GM15510 (cell line): ENCODE measurements around the gene PIP4K2A.

Source experiments
- POLR2A ChIP-seq: IDR thresholded peaks from 3 replicates; pipeline ENCODE4 v1.6.1; 2011; ENCODE audit warnings: borderline replicate concordance; ENCODE audit not compliant: insufficient read length; ENCODE audit errors: extremely low read depth

The PIP4K2A gene

GRCh38 chr10:22629126-22629525, 85.3 kb downstream of the PIP4K2A start:
- TF ChIP-seq POLR2A = no peak

- no peak for TF ChIP-seq POLR2A
Observed at GRCh38 chr10:22628309-22628708, 86.1 kb downstream of the PIP4K2A start.

GRCh38 chr10:22626784-22627183, 87.6 kb downstream of the PIP4K2A start:
- no peak for TF ChIP-seq POLR2A

- TF ChIP-seq POLR2A = no peak
Observed at GRCh38 chr10:22625516-22626290, 88.7 kb downstream of the PIP4K2A start.

- TF ChIP-seq POLR2A = no peak
Observed at GRCh38 chr10:22624287-22624738, 90.1 kb downstream of the PIP4K2A start.

GRCh38 chr10:22623633-22624253, 90.6 kb downstream of the PIP4K2A start:
- no peak for TF ChIP-seq POLR2A

GRCh38 chr10:22622242-22622806, 92.1 kb downstream of the PIP4K2A start:
- TF ChIP-seq POLR2A = no peak

- no peak for TF ChIP-seq POLR2A
Observed at GRCh38 chr10:22621726-22622125, 92.7 kb downstream of the PIP4K2A start.

GRCh38 chr10:22620929-22621328, 93.4 kb downstream of the PIP4K2A start:
- no peak for TF ChIP-seq POLR2A

- no peak for TF ChIP-seq POLR2A
Observed at GRCh38 chr10:22620140-22620857, 94.1 kb downstream of the PIP4K2A start.

GRCh38 chr10:22619101-22619500, 95.3 kb downstream of the PIP4K2A start:
- TF ChIP-seq POLR2A = no peak

GRCh38 chr10:22618078-22618785, 96.1 kb downstream of the PIP4K2A start:
- no peak for TF ChIP-seq POLR2A

GRCh38 chr10:22617516-22617915, 96.9 kb downstream of the PIP4K2A start:
- TF ChIP-seq POLR2A = no peak

- TF ChIP-seq POLR2A = no peak
Observed at GRCh38 chr10:22617051-22617450, 97.3 kb downstream of the PIP4K2A start.
